Body of pancreas (tissue), 4 donors: ENCODE measurements around the gene MAN2A1. TPM values are rescaled to one million over a fixed set of nuclear protein-coding genes. Genes with fewer than 3 reads are reported as not detected.
A peak's percentile ranks its signal among the peaks of the same experiment; 100 is the strongest.

Source experiments
- ATAC-seq: fragments of 150-250 bp; one replicate; pipeline ENCODE4 v1.9.1; 2016
- DNase-seq, 4 donors: peaks; one replicate each; pipeline ENCODE4 v3.0.0-alpha.2; 2019
- H3K27ac ChIP-seq, 4 donors: fragments of 200-600 bp; sonication (generic); 1 replicate in 3 of 4; 2 replicates in 1 of 4; pipeline versions ENCODE4 v1.5.1 to v1.6.1; 2016 to 2019; ENCODE audit warnings: mild to moderate bottlenecking in 1 of 4, mixed read lengths in 1 of 4, moderate library complexity in 1 of 4
- H3K27me3 ChIP-seq, 2 donors: fragments of 200-600 bp; sonication (generic); one replicate each; pipeline ENCODE4 v1.6.0; 2016; ENCODE audit warnings: mild to moderate bottlenecking in 1 of 2
- H3K36me3 ChIP-seq, 2 donors: fragments of 200-600 bp; sonication (generic); replicated peaks in 1 of 2; 2 replicates each; pipeline ENCODE4 v1.5.1; 2016; ENCODE audit warnings: low read depth in 2 of 2; ENCODE audit not compliant: insufficient read depth in 1 of 2
- H3K4me1 ChIP-seq: fragments of 200-600 bp; sonication (generic); one replicate; pipeline ENCODE4 v1.6.0; 2016
- H3K4me3 ChIP-seq, 2 donors: fragments of 200-600 bp; sonication (generic); 1 replicate in 1 of 2; 2 replicates in 1 of 2; pipeline ENCODE4 v1.5.1; 2016 to 2019
- H3K9me3 ChIP-seq, 3 donors: fragments of 200-600 bp; sonication (generic); 1 replicate in 2 of 3; 2 replicates in 1 of 3; pipeline ENCODE4 v1.5.1; 2016
- POLR2A ChIP-seq, 3 donors: fragments of 450-650 bp; IDR thresholded peaks; one replicate each; pipeline ENCODE4 v1.6.1; 2016; ENCODE audit warnings: antibody characterized with exemption in 3 of 3, mild to moderate bottlenecking in 2 of 3
- WGBS, 2 donors: methylation state at CpG; one replicate each; pipeline ENCODE4 v1.1.5; 2017; 5-methylcytosine and 5-hydroxymethylcytosine counted together
- intact Hi-C: fragments of 100-400 bp; cut with DNase I; formaldehyde crosslinking; loops from one replicate; pipeline ENCODE4 v1.15.1; 2023
- total RNA-seq, 2 donors: library from RNA; depleted of rRNA; stranded (reverse); fragments of >200 nt; gene quantifications; one replicate each; pipeline ENCODE4 v1.1.0, GENCODE V29; 2016
- TF ChIP-seq, protein P1 (sequence below), 7 experiments: fragments of 450-650 bp in 4 of 7; fragments of 200-600 bp in 3 of 7; sonication (generic) in 3 of 7; IDR thresholded peaks; one replicate each; pipeline ENCODE4 v1.5.1; 2016 to 2019; ENCODE audit warnings: antibody characterized with exemption in 7 of 7

The MAN2A1 gene
- total RNA-seq, 2 donors from 2014 or later = 43.8 to 61.7 TPM

DNA sequence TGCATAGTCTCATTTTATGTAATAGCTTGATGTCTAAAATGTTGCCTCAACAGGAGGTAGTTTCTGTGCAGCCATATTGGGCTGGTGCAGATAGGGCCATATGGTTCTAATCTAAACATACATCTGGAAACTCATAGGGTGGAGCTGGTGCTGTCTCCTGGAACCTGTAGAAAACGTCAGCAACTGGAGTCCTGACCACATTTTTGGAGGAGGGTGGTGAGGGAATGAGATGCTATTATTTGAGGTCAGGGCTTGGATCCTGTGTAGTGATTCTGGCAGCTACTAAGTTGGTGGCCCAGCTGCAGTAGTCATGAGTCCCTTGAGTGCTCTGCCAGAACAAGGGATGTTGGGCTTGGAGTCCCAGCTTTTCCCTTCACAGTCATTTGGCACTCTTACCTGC, 14.1 kb downstream of the MAN2A1 start:
- Histone ChIP-seq H3K27ac (peak overlapping the region in 1 of 4 donors; percentile 15), H3K27me3 (no peaks in the 10 kb centered on the region), H3K4me3 (no peak overlapping the region), H3K9me3 (no peaks in the 10 kb centered on the region), H3K36me3 (no peaks in the 10 kb centered on the region), H3K4me1 (peaks cover 60% of the 10 kb centered on the region)
- DNase-seq (no peak), ATAC-seq (no peak)
- intact Hi-C loops = no loop called here
- TF ChIP-seq, protein P1, sequence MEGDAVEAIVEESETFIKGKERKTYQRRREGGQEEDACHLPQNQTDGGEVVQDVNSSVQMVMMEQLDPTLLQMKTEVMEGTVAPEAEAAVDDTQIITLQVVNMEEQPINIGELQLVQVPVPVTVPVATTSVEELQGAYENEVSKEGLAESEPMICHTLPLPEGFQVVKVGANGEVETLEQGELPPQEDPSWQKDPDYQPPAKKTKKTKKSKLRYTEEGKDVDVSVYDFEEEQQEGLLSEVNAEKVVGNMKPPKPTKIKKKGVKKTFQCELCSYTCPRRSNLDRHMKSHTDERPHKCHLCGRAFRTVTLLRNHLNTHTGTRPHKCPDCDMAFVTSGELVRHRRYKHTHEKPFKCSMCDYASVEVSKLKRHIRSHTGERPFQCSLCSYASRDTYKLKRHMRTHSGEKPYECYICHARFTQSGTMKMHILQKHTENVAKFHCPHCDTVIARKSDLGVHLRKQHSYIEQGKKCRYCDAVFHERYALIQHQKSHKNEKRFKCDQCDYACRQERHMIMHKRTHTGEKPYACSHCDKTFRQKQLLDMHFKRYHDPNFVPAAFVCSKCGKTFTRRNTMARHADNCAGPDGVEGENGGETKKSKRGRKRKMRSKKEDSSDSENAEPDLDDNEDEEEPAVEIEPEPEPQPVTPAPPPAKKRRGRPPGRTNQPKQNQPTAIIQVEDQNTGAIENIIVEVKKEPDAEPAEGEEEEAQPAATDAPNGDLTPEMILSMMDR (IDR thresholded peaks at IDR 0.05) = no peak
- no peak for TF ChIP-seq POLR2A (IDR thresholded peaks at IDR 0.05)
- WGBS, 2 donors = 65 to 76% methylated on average over 1 of the region's 1 CpG

DNA sequence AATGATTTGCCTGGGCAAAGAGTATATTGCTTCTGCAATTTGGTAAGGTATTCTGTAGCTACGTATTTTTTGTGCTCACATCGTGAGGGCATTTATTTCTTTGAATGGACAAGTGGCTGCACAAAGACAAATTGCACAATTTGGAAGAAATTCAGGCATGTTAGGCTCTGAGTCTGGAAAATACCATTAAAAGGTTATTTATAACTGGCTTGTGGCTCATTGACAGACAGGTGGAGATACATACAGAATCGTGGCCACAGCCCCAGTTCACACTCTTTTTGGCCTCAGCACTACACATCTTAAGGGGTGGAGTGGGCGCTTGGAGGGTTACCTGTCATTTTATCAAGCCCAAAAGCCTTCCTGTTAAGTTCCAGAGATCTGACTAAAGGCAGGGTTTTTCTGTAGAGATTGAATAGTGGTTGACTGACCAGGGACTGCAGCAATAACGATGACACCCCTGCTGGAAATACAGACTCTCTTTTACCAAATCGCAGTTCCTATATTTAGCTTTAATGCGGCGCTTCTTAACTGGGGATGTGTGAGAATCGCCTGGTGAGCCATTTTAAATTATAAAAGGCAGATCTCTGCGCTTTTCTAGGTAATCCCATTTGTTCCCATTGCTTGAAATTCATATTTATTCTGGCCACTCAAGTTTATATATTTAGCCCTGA, 14.7 kb downstream of the MAN2A1 start:
- ATAC-seq = no peak
- no peak for TF ChIP-seq POLR2A (IDR thresholded peaks at IDR 0.05)
- TF ChIP-seq, protein P1 (IDR thresholded peaks at IDR 0.05) = no peak
- DNase-seq = no peak
- Histone ChIP-seq H3K27ac (peak overlapping the region in 1 of 4 donors; percentile 15), H3K4me1 (peaks cover 66% of the 10 kb centered on the region), H3K4me3 (no peak overlapping the region), H3K36me3 (no peaks in the 10 kb centered on the region), H3K27me3 (no peaks in the 10 kb centered on the region), H3K9me3 (no peaks in the 10 kb centered on the region)
- intact Hi-C loops = no loop called here
- WGBS, 2 donors = 76 to 78% methylated on average over 10 of the region's 10 CpGs

DNA sequence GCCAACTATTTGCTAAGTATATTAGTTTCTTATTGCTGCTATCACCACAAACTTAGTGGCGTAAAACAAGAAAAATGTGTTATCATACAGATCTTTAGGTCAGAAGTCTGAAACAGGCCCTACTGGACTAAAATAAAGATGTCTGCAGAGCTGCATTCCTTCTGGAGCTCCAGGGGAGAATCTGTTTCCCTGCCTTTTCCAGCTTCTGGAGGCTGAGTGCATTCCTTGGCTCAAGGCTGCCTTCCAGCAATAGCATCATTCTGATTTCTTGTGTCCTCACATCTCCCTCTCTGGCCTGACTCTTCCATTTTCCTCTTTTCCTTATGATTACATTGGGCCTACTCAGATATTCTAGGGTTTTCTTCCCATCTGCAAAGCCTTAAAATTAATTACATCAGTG, 15.9 kb downstream of the MAN2A1 start:
- Histone ChIP-seq H3K36me3 (no peaks in the 10 kb centered on the region), H3K27ac (no peak overlapping the region), H3K27me3 (no peaks in the 10 kb centered on the region), H3K9me3 (no peaks in the 10 kb centered on the region), H3K4me1 (peaks cover 66% of the 10 kb centered on the region), H3K4me3 (no peak overlapping the region)
- ATAC-seq = no peak
- 97 to 100% methylated on average over 1 of the region's 1 CpG for WGBS, 2 donors
- intact Hi-C loops = no loop called here
- no peak for DNase-seq
- TF ChIP-seq POLR2A (IDR thresholded peaks at IDR 0.05) = no peak
- TF ChIP-seq, protein P1 (IDR thresholded peaks at IDR 0.05) = no peak

DNA sequence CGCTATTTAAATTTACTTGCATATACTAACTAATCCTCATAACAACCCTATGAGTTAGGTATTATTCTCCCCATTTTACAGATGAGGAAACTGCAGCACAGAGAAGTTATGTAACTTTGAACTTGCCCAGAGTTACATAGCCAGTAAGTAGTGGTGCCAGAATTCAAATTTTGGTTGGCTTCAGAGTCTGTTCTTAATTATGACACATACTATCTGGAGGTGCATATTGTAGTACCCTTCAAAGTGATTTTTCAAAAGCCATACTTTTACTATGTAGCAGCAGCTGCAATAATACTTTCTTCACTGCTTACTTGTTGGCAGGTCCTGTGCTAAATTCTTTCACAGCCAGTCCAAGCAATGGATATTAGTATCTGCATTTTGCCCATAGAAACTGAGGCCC, 16.4 kb downstream of the MAN2A1 start:
- 95 to 100% methylated on average over 1 of the region's 1 CpG for WGBS, 2 donors
- no peak for ATAC-seq
- TF ChIP-seq POLR2A (IDR thresholded peaks at IDR 0.05) = no peak
- TF ChIP-seq, protein P1 (IDR thresholded peaks at IDR 0.05) = no peak
- no peak for DNase-seq
- intact Hi-C loops = no loop called here
- Histone ChIP-seq H3K27ac (no peak overlapping the region), H3K4me1 (peaks cover 61% of the 10 kb centered on the region), H3K4me3 (no peak overlapping the region), H3K36me3 (no peaks in the 10 kb centered on the region), H3K9me3 (no peaks in the 10 kb centered on the region), H3K27me3 (no peaks in the 10 kb centered on the region)

DNA sequence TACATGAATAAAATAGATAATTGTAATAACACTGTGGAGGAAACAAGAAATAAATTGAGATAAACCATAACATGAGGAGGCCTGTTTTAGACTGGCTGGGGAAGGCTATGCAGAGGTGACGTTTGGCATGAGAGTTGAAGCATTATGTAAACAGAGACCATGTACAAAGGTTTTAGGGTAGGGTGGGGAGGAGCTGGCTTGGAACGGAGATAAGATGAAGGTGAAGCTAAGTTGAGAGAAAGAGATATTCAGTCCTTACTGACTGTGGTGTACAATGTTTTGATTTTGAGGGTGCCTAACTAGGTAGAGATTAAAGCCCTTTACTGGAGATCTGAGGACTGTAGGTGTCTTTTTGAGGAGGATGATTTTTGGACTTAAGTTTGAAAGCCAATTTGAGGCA, 17.8 kb downstream of the MAN2A1 start:
- no peak for TF ChIP-seq POLR2A (IDR thresholded peaks at IDR 0.05)
- TF ChIP-seq, protein P1 (IDR thresholded peaks at IDR 0.05) = no peak
- ATAC-seq (no peak), DNase-seq (no peak)
- intact Hi-C loops = no loop called here
- H3K27me3 ChIP-seq = no peaks in the 10 kb centered on the region
- H3K27ac ChIP-seq = no peak overlapping the region
- H3K4me3 ChIP-seq = no peak overlapping the region
- WGBS, 2 donors = 42 to 46% methylated on average over 2 of the region's 2 CpGs
- no peaks in the 10 kb centered on the region for H3K9me3 ChIP-seq
- H3K36me3 ChIP-seq = no peaks in the 10 kb centered on the region
- peaks cover 51% of the 10 kb centered on the region for H3K4me1 ChIP-seq
